Measurements from ENCODE around the gene SEM1.
"Not testable (repeated sequence)": the region's sequence is repeated elsewhere in the genome, so short reads cannot be mapped to it uniquely, and the experiment has no call there.

The SEM1 gene

DNA sequence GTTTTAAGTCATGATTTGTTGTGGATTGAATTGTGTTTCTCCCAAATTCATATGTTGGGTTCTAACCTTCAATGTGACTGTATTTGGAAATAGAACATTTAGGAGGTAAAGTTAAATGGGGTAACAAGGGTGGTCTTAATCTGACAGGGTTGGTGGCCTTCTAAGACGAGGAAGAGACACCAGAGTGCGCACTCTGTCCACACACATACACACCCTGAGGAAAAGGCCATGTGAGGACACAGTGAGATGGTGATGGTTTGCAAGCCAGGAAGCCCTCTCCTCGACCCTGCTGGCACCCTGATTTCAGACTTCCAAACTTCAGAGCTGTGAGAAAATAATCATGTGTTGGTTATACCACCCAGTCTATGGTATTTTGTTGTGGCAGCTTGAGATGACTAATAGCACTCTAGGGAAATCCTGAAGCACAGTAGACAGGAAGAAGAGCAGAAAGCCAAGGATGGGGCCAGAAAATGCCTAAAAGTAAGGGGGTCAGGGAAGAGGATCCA lies 28.0 kb upstream of the SEM1 start:
- ChIA-PET CTCF (no interaction called here), POLR2A (no interaction called here)
- DNase-seq (ENCODE audit: extremely low spot score) = no peak
- TF ChIP-seq L3MBTL2 (conservative IDR thresholded peaks at IDR 0.05) = no peak
- TF ChIP-seq FOXM1 (IDR thresholded peaks at IDR 0.05; ENCODE audit: borderline replicate concordance) = no peak
- TF ChIP-seq FOXK2 (IDR thresholded peaks at IDR 0.05) = no peak
- no peak for TF ChIP-seq HDGF (IDR thresholded peaks at IDR 0.05; ENCODE audit: borderline replicate concordance)
- no peak for TF ChIP-seq BHLHE40 (IDR thresholded peaks at IDR 0.05; ENCODE audit: borderline replicate concordance)
- TF ChIP-seq, protein P1, sequence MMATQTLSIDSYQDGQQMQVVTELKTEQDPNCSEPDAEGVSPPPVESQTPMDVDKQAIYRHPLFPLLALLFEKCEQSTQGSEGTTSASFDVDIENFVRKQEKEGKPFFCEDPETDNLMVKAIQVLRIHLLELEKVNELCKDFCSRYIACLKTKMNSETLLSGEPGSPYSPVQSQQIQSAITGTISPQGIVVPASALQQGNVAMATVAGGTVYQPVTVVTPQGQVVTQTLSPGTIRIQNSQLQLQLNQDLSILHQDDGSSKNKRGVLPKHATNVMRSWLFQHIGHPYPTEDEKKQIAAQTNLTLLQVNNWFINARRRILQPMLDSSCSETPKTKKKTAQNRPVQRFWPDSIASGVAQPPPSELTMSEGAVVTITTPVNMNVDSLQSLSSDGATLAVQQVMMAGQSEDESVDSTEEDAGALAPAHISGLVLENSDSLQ (IDR thresholded peaks at IDR 0.05) = no peak
- TF ChIP-seq ELF4 (IDR thresholded peaks at IDR 0.05) = no peak
- no peak for TF ChIP-seq NFRKB (IDR thresholded peaks at IDR 0.05)

DNA sequence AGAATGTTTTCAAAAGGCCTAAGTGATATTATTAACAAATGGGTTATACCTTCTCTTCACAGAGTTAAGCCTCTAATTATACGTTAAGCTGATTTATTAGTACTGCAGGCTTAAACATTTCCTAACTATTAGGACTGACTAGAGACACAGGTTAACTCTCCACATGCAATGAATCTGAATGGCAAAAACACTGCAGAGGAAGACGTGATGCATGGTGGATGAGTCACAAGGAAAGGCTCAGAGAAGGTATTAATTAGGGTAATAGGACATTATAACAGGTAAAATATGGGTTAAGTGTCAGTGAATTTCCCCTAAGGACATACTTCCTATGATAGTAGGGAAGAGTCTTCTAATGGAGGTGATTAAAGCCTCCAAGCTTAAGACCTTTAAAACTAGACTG lies 24.7 kb upstream of the SEM1 start:
- CTCF ChIA-PET = no interaction called here

DNA sequence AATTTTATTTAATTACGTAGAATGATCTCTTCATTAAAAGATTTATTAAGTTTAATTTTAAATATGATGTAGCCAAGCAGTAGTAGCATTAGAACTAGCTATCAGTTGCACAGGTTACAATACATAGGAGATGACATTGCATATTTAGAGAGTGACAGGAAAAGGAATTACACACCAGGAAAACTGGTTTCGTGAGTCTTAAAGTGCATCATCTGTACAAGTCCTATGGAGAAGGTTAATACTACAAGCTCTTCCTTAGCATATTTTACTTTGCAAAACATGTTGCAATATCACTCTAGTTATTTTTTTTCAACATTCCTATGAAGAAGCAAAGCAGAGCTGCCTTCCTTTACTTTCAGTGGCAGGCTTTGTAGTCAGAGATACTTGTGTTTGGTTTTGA lies 20.2 kb upstream of the SEM1 start:
- TF ChIP-seq ELF4 (IDR thresholded peaks at IDR 0.05) (no peak), FOXM1 (IDR thresholded peaks at IDR 0.05; ENCODE audit: borderline replicate concordance) (no peak), LEF1 (IDR thresholded peaks at IDR 0.05; ENCODE audit: borderline replicate concordance) (no peak), FOXA1 (IDR thresholded peaks at IDR 0.05) (no peak), ARNT (IDR thresholded peaks at IDR 0.05) (no peak), SUZ12 (IDR thresholded peaks at IDR 0.05) (no peak), CTBP1 (IDR thresholded peaks at IDR 0.05; ENCODE audit: borderline replicate concordance) (no peak), FOXK2 (IDR thresholded peaks at IDR 0.05) (no peak), TARDBP (IDR thresholded peaks at IDR 0.05) (no peak), ZNF384 (IDR thresholded peaks at IDR 0.05) (no peak), HDGF (IDR thresholded peaks at IDR 0.05; ENCODE audit: borderline replicate concordance) (no peak), BHLHE40 (IDR thresholded peaks at IDR 0.05; ENCODE audit: borderline replicate concordance) (no peak)
- TF ChIP-seq, protein P1 (IDR thresholded peaks at IDR 0.05) = no peak
- no peak for DNase-seq (ENCODE audit: extremely low spot score)
- ChIA-PET CTCF (no interaction called here), POLR2A (no interaction called here)

More for the DNA sequence above, 24.7 kb upstream of the SEM1 start:
- POLR2A ChIA-PET = no interaction called here
- DNase-seq (ENCODE audit: extremely low spot score) = no peak
- TF ChIP-seq FOXK2 (IDR thresholded peaks at IDR 0.05) (no peak), L3MBTL2 (conservative IDR thresholded peaks at IDR 0.05) (no peak), SUZ12 (IDR thresholded peaks at IDR 0.05) (no peak), NFRKB (IDR thresholded peaks at IDR 0.05) (no peak), HDGF (IDR thresholded peaks at IDR 0.05; ENCODE audit: borderline replicate concordance) (no peak), SP1 (IDR thresholded peaks at IDR 0.05) (no peak), FOXM1 (IDR thresholded peaks at IDR 0.05; ENCODE audit: borderline replicate concordance) (no peak), LEF1 (IDR thresholded peaks at IDR 0.05; ENCODE audit: borderline replicate concordance) (no peak), FOXA1 (IDR thresholded peaks at IDR 0.05) (no peak), ELF4 (IDR thresholded peaks at IDR 0.05) (no peak)
- TF ChIP-seq, protein P1 (IDR thresholded peaks at IDR 0.05) = no peak

DNA sequence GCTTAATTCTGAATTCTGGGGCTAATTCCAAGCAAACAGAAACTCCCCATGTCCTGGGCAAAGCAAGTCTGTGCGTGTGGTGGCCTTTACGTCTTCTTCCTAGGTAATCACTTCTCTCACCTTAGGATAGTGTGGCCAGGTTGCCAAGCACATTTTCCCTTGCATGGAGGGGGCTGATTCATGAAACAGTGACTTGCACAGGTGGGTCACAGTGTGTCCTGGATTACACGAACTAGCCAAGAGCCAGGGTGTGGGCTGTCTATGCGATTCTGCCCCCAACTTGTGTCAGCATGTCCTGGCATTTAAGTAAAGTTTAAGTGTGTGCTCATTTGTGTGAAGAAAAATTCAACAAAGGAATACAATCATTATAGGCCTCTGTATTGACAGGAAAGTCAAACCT lies 18.5 kb upstream of the SEM1 start:
- no peak for DNase-seq (ENCODE audit: extremely low spot score)
- no peak for TF ChIP-seq SP1 (IDR thresholded peaks at IDR 0.05)
- CTCF ChIA-PET = no interaction called here
- POLR2A ChIA-PET = no interaction called here

DNA sequence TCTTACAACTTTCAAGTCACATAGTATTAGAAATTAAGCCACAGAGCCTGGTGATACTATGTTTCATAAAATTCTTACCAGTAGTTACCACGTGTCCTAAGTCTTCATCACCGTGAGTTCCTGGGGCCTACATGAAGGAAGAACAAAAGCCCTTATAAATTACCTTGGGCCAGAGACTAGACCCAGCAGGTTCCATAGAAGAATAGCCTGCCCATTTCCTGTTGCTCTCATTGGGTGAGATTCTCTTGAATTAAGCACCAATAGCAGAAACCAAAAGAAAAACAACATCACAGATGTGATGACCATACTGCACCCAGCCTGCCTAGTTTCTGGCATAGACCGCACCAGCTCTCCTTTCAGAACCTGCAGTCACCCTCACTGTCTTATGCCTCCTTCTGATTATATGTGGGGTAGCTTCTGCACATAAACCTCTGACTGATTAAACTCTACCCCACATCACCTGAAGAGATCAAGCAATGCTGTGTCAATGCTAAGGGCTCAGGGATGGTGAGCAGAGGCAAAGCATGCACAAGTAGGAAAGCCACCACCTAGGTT lies 18.0 kb upstream of the SEM1 start:
- DNase-seq (ENCODE audit: extremely low spot score) = no peak
- TF ChIP-seq LEF1 (IDR thresholded peaks at IDR 0.05; ENCODE audit: borderline replicate concordance) (no peak), FOXA1 (IDR thresholded peaks at IDR 0.05) (no peak)
- POLR2A ChIA-PET = no interaction called here
- CTCF ChIA-PET = no interaction called here

DNA sequence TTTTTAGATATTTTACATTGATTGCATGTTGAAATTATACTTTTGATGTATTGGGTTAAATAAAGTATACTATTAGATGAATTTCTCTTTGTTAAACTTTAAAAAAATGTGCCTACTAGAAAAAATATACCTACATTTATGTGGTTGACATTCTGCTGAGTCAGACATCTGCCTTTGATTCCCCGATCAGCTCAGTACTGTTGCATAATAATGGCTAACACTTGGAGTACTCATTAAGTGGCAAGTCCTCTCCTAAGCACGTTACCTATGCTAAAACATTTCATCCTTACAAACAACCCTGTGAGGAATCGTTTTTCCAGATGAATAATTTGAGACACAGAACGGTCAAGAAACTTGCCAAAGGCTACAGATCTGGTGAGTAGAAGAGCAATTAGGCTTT lies 14.0 kb upstream of the SEM1 start:
- ChIA-PET POLR2A (no interaction called here), CTCF (no interaction called here)
- DNase-seq (ENCODE audit: extremely low spot score) = no peak
- TF ChIP-seq ARNT (IDR thresholded peaks at IDR 0.05) (no peak), NFRKB (IDR thresholded peaks at IDR 0.05) (no peak), FOXA1 (IDR thresholded peaks at IDR 0.05) (no peak), BHLHE40 (IDR thresholded peaks at IDR 0.05; ENCODE audit: borderline replicate concordance) (no peak), SP1 (IDR thresholded peaks at IDR 0.05) (no peak), LEF1 (IDR thresholded peaks at IDR 0.05; ENCODE audit: borderline replicate concordance) (no peak), ZNF384 (IDR thresholded peaks at IDR 0.05) (no peak), ELF4 (IDR thresholded peaks at IDR 0.05) (no peak), CTBP1 (IDR thresholded peaks at IDR 0.05; ENCODE audit: borderline replicate concordance) (no peak)

DNA sequence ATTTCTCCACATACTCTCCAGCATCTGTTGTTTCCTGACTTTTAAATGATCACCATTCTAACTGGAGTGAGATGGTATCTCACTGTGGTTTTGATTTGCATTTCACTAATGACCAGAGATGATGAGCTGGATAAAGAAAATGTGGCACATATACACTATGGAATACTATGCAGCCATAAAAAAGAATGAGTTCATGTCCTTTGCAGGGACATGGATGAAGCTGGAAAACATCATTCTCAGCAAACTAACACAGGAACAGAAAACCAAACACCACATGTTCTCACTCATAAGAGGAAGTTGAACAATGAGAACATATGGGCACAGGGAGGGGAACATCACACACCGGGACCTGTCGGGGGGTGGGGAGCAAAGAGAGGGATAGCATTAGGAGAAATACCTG lies 13.3 kb upstream of the SEM1 start:
- CTCF ChIA-PET; POLR2A ChIA-PET; DNase-seq (ENCODE audit: extremely low spot score): not testable (repeated sequence)

All from HEK293T (cell line).